Measurements from ENCODE around the gene EMILIN2.

The EMILIN2 gene

GRCh38 chr18:2958819-2959298 is 112.1 kb downstream of the EMILIN2 start:
- Histone ChIP-seq H3K4me1 (ENCODE audit: control insufficient read depth, insufficient read depth, low read length) (no peaks in the 10 kb centered on the region; the same call in 1 of the 2 replicates), H3K9me3 (ENCODE audit: control insufficient read depth, insufficient read depth, low read depth, low read length) (no peaks in the 10 kb centered on the region), H3K36me3 (ENCODE audit: control insufficient read depth in 2 of 2, insufficient read depth in 1 of 2, low read length in 2 of 2) (peaks cover 7% of the 10 kb centered on the region in 2 experiments), H3K27ac (ENCODE audit: extremely low read depth, low read depth, low read length) (no peak overlapping the region), H3K4me3 (ENCODE audit: low read depth, low read length) (no peak overlapping the region)
- POLR2A ChIA-PET, result interaction anchor here (0.7 kb wide), 1 partner anchor 302 kb away, joined by 3 read pairs; no protein-coding TSS in a partner anchor
- TF ChIP-seq PRDM4 (tag by site-specific recombination; IDR thresholded peaks at IDR 0.05) (no peak), ZNF513 (tag by site-specific recombination; IDR thresholded peaks at IDR 0.05) (no peak)
- CTCF ChIA-PET, result interaction anchor here (0.8 kb wide), 1 partner anchor 9 kb away, joined by 3 read pairs; no protein-coding TSS in a partner anchor

GRCh38 chr18:2959341-2959740 is 112.5 kb downstream of the EMILIN2 start:
- TF ChIP-seq ZFP69B (tag by site-specific recombination; IDR thresholded peaks at IDR 0.05) (no peak), SCRT1 (tag by site-specific recombination; IDR thresholded peaks at IDR 0.05; ENCODE audit: borderline replicate concordance) (no peak), ZFP41 (tag by site-specific recombination; IDR thresholded peaks at IDR 0.05; ENCODE audit: borderline replicate concordance) (no peak), ZNF121 (tag by site-specific recombination; IDR thresholded peaks at IDR 0.05) (no peak), ZNF747 (tag by site-specific recombination; IDR thresholded peaks at IDR 0.05) (no peak), GLIS1 (tag by site-specific recombination; IDR thresholded peaks at IDR 0.05) (no peak), ZXDB (tag by site-specific recombination; IDR thresholded peaks at IDR 0.05) (no peak), ZFHX2 (tag by site-specific recombination; conservative IDR thresholded peaks at IDR 0.05) (no peak), ZNF664 (tag by site-specific recombination; IDR thresholded peaks at IDR 0.05) (no peak), ZNF23 (tag by site-specific recombination; IDR thresholded peaks at IDR 0.05; ENCODE audit: borderline replicate concordance) (no peak), ZNF394 (tag by site-specific recombination; IDR thresholded peaks at IDR 0.05; ENCODE audit: borderline replicate concordance) (no peak), HIC1 (tag by site-specific recombination; IDR thresholded peaks at IDR 0.05) (no peak), ZNF114 (tag by site-specific recombination; IDR thresholded peaks at IDR 0.05) (no peak), ZNF175 (tag by site-specific recombination; IDR thresholded peaks at IDR 0.05) (no peak)
- ChIA-PET CTCF (interaction anchor here (0.6 to 0.8 kb wide), 2 partner anchors 9 to 1027 kb away, joined by 3 read pairs; no protein-coding TSS in a partner anchor), POLR2A (interaction anchor here (0.7 kb wide), 1 partner anchor 303 kb away, joined by 3 read pairs; no protein-coding TSS in a partner anchor)
- Histone ChIP-seq H3K36me3 (ENCODE audit: control insufficient read depth in 2 of 2, insufficient read depth in 1 of 2, low read length in 2 of 2) (peaks cover 2 to 7% of the 10 kb centered on the region in 2 experiments; a peak in 2 of 3 replicates), H3K9me3 (ENCODE audit: control insufficient read depth, insufficient read depth, low read depth, low read length) (no peaks in the 10 kb centered on the region), H3K27ac (ENCODE audit: extremely low read depth, low read depth, low read length) (no peak overlapping the region), H3K4me3 (ENCODE audit: low read depth, low read length) (no peak overlapping the region), H3K4me1 (ENCODE audit: control insufficient read depth, insufficient read depth, low read length) (no peaks in the 10 kb centered on the region; the same call in 1 of the 2 replicates)

Data from HEK293 (cell line).